ENCODE results near the gene EPHA4.
A peak's percentile ranks its signal among the peaks of the same experiment; 100 is the strongest.

The EPHA4 gene

GRCh38 chr2:221466744-221467143 is 105.4 kb downstream of the EPHA4 start:
- FAIRE-seq: no peak

GRCh38 chr2:221465776-221466175 is 106.3 kb downstream of the EPHA4 start:
- no peak for FAIRE-seq

- no peak for FAIRE-seq
Measured at GRCh38 chr2:221464971-221465370, 107.1 kb downstream of the EPHA4 start.

- no peak for FAIRE-seq
Measured at GRCh38 chr2:221463241-221463896, 108.7 kb downstream of the EPHA4 start.

GRCh38 chr2:221461901-221462300 is 110.2 kb downstream of the EPHA4 start:
- FAIRE-seq: no peak

GRCh38 chr2:221460136-221460535 is 112.0 kb downstream of the EPHA4 start:
- no peak for FAIRE-seq

GRCh38 chr2:221458578-221458977 is 113.5 kb downstream of the EPHA4 start:
- no peak for FAIRE-seq

GRCh38 chr2:221455214-221455613 is 116.9 kb downstream of the EPHA4 start:
- FAIRE-seq: no peak

GRCh38 chr2:221454459-221455105 is 117.5 kb downstream of the EPHA4 start:
- FAIRE-seq: no peak

GRCh38 chr2:221451862-221452788 is 120.0 kb downstream of the EPHA4 start:
- no peak for FAIRE-seq

GRCh38 chr2:221450280-221450679 is 121.8 kb downstream of the EPHA4 start:
- no peak for FAIRE-seq

- FAIRE-seq: no peak
Measured at GRCh38 chr2:221449406-221449805, 122.7 kb downstream of the EPHA4 start.

- no peak for FAIRE-seq
Measured at GRCh38 chr2:221448844-221449390, 123.2 kb downstream of the EPHA4 start.

GRCh38 chr2:221448057-221448843 is 123.9 kb downstream of the EPHA4 start:
- FAIRE-seq: no peak

GRCh38 chr2:221447310-221447709 is 124.8 kb downstream of the EPHA4 start:
- FAIRE-seq: no peak

GRCh38 chr2:221446140-221446539 is 126.0 kb downstream of the EPHA4 start:
- FAIRE-seq: no peak

- FAIRE-seq: no peak
Measured at GRCh38 chr2:221444106-221444505, 128.0 kb downstream of the EPHA4 start.

GRCh38 chr2:221443645-221444044 is 128.5 kb downstream of the EPHA4 start:
- FAIRE-seq: peak; percentile 69

- FAIRE-seq: no peak
Measured at GRCh38 chr2:221442128-221442527, 130.0 kb downstream of the EPHA4 start.

GRCh38 chr2:221439761-221440479 is 132.2 kb downstream of the EPHA4 start:
- no peak for FAIRE-seq

GRCh38 chr2:221437056-221437455 is 135.0 kb downstream of the EPHA4 start:
- no peak for FAIRE-seq

- FAIRE-seq: no peak
Measured at GRCh38 chr2:221435171-221435570, 136.9 kb downstream of the EPHA4 start.

Measured in endometrium (tissue), 2 donors.